Astrocyte (in vitro differentiated cells and primary cell): ENCODE data around the gene NFRKB.

ENCODE experiments used
- EZH2 ChIP-seq: IDR thresholded peaks from 2 replicates; pipeline ENCODE4 v1.6.1; 2012; ENCODE audit warnings: mild to moderate bottlenecking, low read length, inconsistent platforms; ENCODE audit not compliant: insufficient read depth
- TF ChIP-seq, protein P1 (sequence below): IDR thresholded peaks from 2 replicates; pipeline ENCODE4 v1.5.1; 2011; ENCODE audit warnings: low read depth, mild to moderate bottlenecking, inconsistent platforms, low read length, moderate library complexity; ENCODE audit not compliant: insufficient read depth

DNA sequence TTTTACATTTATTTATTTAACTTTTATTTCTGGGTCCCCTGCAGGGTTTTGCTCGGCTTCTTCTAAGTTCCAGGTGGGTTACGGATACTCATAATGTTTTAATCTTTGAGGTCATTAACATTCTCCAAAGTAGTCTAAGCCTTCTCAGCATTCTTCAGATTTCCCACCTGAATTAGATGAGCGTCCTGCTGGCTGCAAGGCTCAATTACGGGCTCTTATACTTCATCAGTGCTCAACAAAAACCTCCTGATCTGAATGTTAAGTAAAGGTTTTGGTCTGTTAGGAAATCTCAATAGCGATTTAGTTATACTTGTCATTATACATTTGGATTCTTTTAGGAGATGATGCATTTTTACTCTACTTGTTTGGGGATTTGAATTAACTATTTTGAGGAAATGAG is 27.3 kb upstream of the NFRKB start:
- TF ChIP-seq, protein P1, sequence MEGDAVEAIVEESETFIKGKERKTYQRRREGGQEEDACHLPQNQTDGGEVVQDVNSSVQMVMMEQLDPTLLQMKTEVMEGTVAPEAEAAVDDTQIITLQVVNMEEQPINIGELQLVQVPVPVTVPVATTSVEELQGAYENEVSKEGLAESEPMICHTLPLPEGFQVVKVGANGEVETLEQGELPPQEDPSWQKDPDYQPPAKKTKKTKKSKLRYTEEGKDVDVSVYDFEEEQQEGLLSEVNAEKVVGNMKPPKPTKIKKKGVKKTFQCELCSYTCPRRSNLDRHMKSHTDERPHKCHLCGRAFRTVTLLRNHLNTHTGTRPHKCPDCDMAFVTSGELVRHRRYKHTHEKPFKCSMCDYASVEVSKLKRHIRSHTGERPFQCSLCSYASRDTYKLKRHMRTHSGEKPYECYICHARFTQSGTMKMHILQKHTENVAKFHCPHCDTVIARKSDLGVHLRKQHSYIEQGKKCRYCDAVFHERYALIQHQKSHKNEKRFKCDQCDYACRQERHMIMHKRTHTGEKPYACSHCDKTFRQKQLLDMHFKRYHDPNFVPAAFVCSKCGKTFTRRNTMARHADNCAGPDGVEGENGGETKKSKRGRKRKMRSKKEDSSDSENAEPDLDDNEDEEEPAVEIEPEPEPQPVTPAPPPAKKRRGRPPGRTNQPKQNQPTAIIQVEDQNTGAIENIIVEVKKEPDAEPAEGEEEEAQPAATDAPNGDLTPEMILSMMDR = no peak
- no peak for TF ChIP-seq EZH2
